Esophagus squamous epithelium (tissue), 4 donors: ENCODE measurements around the gene RBFA.
"Not testable (repeated sequence)": the region's sequence is repeated elsewhere in the genome, so short reads cannot be mapped to it uniquely, and the experiment has no call there.

Experiments used
- CTCF ChIP-seq, 6 experiments: fragments of 450-650 bp in 4 of 6; fragments of 200-600 bp in 2 of 6; sonication (generic) in 2 of 6; IDR thresholded peaks; one replicate each; pipeline ENCODE4 v1.5.1; 2016 to 2019; ENCODE audit warnings: antibody characterized with exemption in 6 of 6, mild to moderate bottlenecking in 4 of 6, moderate library complexity in 4 of 6
- POLR2A ChIP-seq, 4 donors: fragments of 450-650 bp; IDR thresholded peaks; one replicate each; pipeline ENCODE4 v1.6.1; 2017; ENCODE audit warnings: antibody characterized with exemption in 4 of 4, mild to moderate bottlenecking in 4 of 4, moderate library complexity in 3 of 4

GRCh38 chr18:80011496-80012137, 22.6 kb upstream of the RBFA start:
- TF ChIP-seq CTCF, POLR2A (IDR thresholded peaks at IDR 0.05): not testable (repeated sequence)
